ENCODE data around the gene OR2T5.
"Not testable (repeated sequence)": the region's sequence is repeated elsewhere in the genome, so short reads cannot be mapped to it uniquely, and the experiment has no call there.

GRCh38 chr1:248445399-248445798 lies 43.0 kb upstream of the OR2T5 start, which contains the start of gene OR2T2:
- not testable (repeated sequence) for TF ChIP-seq CTCF, POLR2A, POLR2AphosphoS5 (IDR thresholded peaks at IDR 0.05)
